ENCODE measurements around the gene LMO7. TPM values are rescaled to one million over a fixed set of nuclear protein-coding genes. Genes with fewer than 3 reads are reported as not detected.
"Not testable (repeated sequence)": the region's sequence is repeated elsewhere in the genome, so short reads cannot be mapped to it uniquely, and the experiment has no call there.

The LMO7 gene
- total RNA-seq, 1 donor from 2014 or later, result 447 TPM

GRCh38 chr13:75792526-75793187, 156.5 kb downstream of the LMO7 start:
- Histone ChIP-seq H3K4me3 (no peak overlapping the region), H3K27me3 (ENCODE audit: low read depth) (no peaks in the 10 kb centered on the region), H3K27ac (peak overlapping the region; percentile 14), H3K9me3 (no peaks in the 10 kb centered on the region), H3K4me1 (peaks cover 39% of the 10 kb centered on the region), H3K36me3 (peaks cover 21% of the 10 kb centered on the region)
- no peak for TF ChIP-seq CTCF (IDR thresholded peaks at IDR 0.05)
- intact Hi-C loops (cut with DNase I), result no loop called here
- DNase-seq, result no peak
- peak; percentile 30 to 44 for ATAC-seq

- H3K9me3 ChIP-seq; intact Hi-C loops (cut with DNase I); ATAC-seq; DNase-seq; H3K27ac ChIP-seq; H3K4me3 ChIP-seq; H3K27me3 ChIP-seq (ENCODE audit: low read depth): not testable (repeated sequence)
- Histone ChIP-seq H3K4me1 (peaks cover 36% of the 10 kb centered on the region), H3K36me3 (peaks cover 21% of the 10 kb centered on the region)
Measured at GRCh38 chr13:75793188-75793567, 157.0 kb downstream of the LMO7 start.

GRCh38 chr13:75794663-75795062, 158.5 kb downstream of the LMO7 start:
- intact Hi-C loops (cut with DNase I), result no loop called here
- peaks cover 21% of the 10 kb centered on the region for H3K4me1 ChIP-seq
- H3K9me3 ChIP-seq, result no peaks in the 10 kb centered on the region
- peaks cover 21% of the 10 kb centered on the region for H3K36me3 ChIP-seq
- H3K4me3 ChIP-seq, result no peak overlapping the region
- TF ChIP-seq CTCF (IDR thresholded peaks at IDR 0.05), result no peak
- ATAC-seq (no peak), DNase-seq (no peak)
- H3K27me3 ChIP-seq (ENCODE audit: low read depth), result no peaks in the 10 kb centered on the region
- no peak overlapping the region for H3K27ac ChIP-seq

DNA sequence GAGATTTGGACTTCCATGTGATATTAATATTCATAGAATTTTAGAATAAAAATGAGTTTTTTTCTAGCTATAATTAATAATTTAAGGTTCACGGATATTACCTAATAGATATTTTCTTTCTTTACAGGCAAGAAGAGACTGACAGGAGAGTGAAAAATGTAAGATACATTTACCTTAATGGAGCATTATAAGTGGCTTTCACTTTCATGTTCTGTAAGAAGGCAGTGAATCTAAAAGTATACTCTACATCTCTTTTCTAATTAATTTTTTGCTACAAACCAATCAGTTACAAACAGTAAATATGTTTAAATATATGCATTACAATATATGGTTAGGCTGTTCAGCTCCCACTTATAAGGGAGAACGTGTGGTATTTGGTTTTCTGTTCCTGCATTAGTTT, 159.1 kb downstream of the LMO7 start:
- Histone ChIP-seq H3K4me3 (no peak overlapping the region), H3K9me3 (no peaks in the 10 kb centered on the region), H3K36me3 (peaks cover 21% of the 10 kb centered on the region), H3K4me1 (peaks cover 15% of the 10 kb centered on the region), H3K27me3 (ENCODE audit: low read depth) (no peaks in the 10 kb centered on the region), H3K27ac (no peak overlapping the region)
- no peak for DNase-seq
- no peak for TF ChIP-seq CTCF (IDR thresholded peaks at IDR 0.05)
- intact Hi-C loops (cut with DNase I), result no loop called here
- no peak for ATAC-seq

DNA sequence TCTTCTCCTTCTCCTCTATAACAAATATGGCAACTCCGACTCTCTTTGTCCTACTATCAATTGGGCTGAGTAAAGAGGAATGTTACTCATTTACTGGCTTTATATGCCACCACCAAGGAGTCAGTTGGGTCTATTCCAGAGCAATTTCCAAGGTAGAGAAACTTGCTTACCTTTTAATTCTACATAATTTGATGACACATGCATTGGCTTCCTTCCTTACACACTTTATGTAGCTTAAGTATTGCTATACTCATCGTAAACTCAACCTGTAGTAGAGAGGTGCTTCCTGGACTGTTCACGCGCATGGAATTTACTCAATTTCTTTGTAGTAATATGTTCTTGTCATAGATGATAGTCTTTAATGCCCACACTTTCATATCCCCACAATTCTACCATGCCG, 160.7 kb downstream of the LMO7 start:
- Histone ChIP-seq H3K36me3 (peaks cover 32% of the 10 kb centered on the region), H3K27ac (no peak overlapping the region), H3K9me3 (no peaks in the 10 kb centered on the region), H3K4me3 (no peak overlapping the region), H3K4me1 (peaks cover 12% of the 10 kb centered on the region), H3K27me3 (ENCODE audit: low read depth) (no peaks in the 10 kb centered on the region)
- no peak for ATAC-seq
- TF ChIP-seq CTCF (IDR thresholded peaks at IDR 0.05), result no peak
- DNase-seq, result no peak
- intact Hi-C loops (cut with DNase I), result no loop called here

DNA sequence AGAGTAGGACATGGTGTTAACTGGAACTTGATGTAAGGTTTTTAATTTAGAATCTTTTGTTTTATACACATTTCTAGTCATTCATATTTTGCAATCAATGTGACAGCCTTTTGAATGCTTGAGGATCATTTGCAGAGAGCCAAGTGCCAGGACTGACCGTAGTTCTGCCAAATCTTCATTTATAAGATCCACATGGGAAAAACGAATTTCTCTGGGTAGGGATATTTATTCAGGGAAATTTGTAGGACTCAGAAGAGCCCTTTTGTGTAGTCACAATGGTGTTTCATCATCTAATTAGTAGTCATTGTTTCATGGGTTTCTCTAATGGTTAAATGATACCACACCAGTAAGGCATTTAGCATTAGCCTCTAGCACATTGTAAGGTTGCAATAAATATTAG, 161.1 kb downstream of the LMO7 start:
- H3K4me3 ChIP-seq, result no peak overlapping the region
- H3K4me1 ChIP-seq, result peaks cover 8% of the 10 kb centered on the region
- DNase-seq, result no peak
- no peaks in the 10 kb centered on the region for H3K27me3 ChIP-seq (ENCODE audit: low read depth)
- H3K9me3 ChIP-seq, result no peaks in the 10 kb centered on the region
- no peak overlapping the region for H3K27ac ChIP-seq
- TF ChIP-seq CTCF (IDR thresholded peaks at IDR 0.05), result no peak
- intact Hi-C loops (cut with DNase I), result no loop called here
- H3K36me3 ChIP-seq, result peaks cover 32% of the 10 kb centered on the region
- peak in 1 of 2 donors; percentile 1 for ATAC-seq

Measured in lower lobe of right lung (tissue), 2 donors.